Measurements from ENCODE around the gene MEIS2.

The MEIS2 gene

DNA sequence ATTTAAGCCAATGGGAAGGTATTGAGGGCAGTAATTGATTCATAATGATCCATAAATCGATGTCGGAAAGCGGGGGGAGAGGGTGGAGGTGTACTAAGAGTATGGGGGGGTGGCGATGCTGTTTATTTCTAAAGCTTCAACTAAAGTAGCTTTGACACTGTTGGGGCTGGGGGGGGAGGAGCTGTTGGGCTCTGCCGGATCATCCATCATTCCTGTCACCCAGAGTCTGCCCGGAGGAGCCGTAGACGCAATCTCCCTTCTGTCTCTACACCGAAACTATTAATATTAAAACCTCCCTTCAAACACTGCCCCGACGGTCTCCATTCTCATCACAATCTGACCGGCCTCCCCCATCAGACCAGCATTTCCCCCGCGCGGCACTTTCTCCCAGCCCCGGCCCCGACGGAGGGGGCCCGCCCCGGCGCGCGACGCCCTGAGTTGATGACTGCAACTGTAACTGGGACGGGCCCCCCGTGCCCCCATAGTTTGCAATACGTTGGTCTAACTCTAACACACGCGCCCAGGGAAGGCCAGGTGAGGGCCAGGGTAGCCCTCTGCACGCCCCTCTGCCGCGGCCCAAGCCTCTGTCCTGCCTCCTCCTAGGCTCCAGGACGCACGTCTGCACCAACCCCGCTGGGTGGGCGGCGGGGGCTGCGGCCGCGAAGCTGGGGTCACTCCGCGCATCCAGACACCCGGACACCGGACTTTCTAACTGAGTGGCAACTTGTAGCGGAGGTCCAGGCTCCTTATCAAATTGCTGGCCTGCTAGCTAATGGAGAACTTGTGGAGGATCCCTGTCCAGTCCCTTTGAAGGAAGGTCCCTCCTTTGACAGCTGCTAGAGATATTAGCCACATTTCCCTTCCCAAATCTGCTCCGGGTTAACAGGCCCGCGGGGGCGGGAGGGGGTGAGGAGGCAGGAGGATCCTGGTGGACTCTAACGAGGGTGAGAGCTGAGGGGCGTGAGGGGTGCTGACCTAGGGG is 212.0 kb downstream of the MEIS2 start:
- CTCF ChIA-PET, result interaction anchor here (1.8 kb wide), 1 partner anchor 10 kb away, joined by 4 read pairs; no protein-coding TSS in a partner anchor
- DNase-seq (ENCODE audit: extremely low spot score), result no peak
- POLR2A ChIA-PET, result no interaction called here
- TF ChIP-seq, protein P1, sequence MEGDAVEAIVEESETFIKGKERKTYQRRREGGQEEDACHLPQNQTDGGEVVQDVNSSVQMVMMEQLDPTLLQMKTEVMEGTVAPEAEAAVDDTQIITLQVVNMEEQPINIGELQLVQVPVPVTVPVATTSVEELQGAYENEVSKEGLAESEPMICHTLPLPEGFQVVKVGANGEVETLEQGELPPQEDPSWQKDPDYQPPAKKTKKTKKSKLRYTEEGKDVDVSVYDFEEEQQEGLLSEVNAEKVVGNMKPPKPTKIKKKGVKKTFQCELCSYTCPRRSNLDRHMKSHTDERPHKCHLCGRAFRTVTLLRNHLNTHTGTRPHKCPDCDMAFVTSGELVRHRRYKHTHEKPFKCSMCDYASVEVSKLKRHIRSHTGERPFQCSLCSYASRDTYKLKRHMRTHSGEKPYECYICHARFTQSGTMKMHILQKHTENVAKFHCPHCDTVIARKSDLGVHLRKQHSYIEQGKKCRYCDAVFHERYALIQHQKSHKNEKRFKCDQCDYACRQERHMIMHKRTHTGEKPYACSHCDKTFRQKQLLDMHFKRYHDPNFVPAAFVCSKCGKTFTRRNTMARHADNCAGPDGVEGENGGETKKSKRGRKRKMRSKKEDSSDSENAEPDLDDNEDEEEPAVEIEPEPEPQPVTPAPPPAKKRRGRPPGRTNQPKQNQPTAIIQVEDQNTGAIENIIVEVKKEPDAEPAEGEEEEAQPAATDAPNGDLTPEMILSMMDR (IDR thresholded peaks at IDR 0.05; ENCODE audit: control extremely low read depth, extremely low read depth, low read depth, missing control alignments), result no peak

DNA sequence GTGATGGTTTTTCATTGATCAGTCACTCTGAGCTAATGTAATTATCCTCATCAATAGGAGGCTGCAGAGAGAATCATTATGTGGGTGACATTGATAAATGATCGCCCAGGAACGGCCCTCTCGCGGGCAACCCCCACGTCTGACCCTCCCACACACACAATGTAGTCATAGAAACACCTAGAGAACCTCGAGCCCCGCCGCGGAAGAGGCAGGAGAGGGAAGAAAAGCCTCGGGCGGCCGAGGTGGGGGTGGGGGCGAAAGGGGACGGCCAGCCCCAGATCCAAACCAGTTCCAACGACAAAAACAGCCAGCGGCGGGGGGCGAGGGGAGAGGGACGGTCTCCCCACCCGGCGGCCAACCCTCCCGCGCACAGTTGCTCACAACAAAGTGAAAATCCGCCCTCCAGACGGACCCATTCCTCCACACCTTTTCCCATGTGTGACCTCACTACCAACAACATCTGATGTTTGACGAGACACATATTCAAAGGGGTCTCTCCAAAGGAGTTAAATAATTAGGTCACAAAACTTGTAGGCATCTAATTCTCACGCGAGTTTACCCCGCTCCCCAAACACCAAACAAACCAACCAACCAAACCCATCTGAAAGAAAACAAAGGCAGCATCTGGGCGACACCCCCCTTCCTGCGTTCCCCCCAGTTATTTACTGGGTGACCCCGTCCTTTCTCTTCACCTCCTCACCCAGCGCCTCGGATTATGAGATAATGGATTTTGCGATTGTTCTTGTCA is 213.0 kb downstream of the MEIS2 start:
- ChIA-PET POLR2A (no interaction called here), CTCF (interaction anchor here (1.8 kb wide), 1 partner anchor 9 kb away, joined by 4 read pairs; no protein-coding TSS in a partner anchor)
- no peak for DNase-seq (ENCODE audit: extremely low spot score)
- TF ChIP-seq, protein P1 (IDR thresholded peaks at IDR 0.05; ENCODE audit: control extremely low read depth, extremely low read depth, low read depth, missing control alignments), result no peak

DNA sequence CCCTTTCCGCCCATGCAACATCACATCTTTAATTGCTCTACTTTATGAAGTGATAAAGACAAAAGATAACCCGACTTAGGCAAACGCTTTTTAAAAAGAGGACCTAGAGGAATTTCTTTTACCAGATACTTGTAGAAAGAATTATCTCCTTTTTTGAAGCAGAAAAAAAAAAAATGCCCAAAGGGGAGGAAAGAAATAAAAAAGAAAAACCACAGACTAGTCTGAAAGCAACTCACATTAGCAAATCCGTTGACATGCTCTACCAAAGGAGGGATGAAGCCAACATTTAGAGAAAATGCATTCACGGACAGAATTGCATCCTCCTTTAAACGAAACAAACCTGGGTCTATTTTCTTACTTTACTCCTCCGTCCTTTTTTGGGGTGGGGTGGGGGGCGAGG is 213.6 kb downstream of the MEIS2 start:
- CTCF ChIA-PET, result no interaction called here
- DNase-seq (ENCODE audit: extremely low spot score), result no peak
- POLR2A ChIA-PET, result no interaction called here
- TF ChIP-seq, protein P1 (IDR thresholded peaks at IDR 0.05; ENCODE audit: control extremely low read depth, extremely low read depth, low read depth, missing control alignments), result no peak

DNA sequence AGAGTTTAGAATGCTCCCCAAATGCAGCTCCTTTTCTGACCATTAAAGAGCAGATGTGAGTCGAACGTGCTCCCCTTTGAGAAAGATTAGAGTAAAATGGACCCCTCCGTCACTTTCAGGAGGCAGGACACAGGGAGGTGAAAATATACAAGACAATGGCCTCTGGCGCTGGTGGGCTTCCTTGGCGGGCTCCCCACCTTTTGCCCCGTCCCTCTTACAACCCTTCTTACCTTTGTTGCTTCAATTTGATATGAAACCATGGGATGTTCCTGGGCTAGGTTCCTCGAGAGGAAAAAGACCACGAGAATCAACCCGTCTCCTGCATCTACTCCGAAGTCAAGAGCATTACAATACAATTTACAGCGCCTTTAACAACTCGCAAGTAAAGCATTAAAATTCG is 214.2 kb downstream of the MEIS2 start:
- ChIA-PET POLR2A (no interaction called here), CTCF (interaction anchor here (0.9 kb wide), 1 partner anchor 11 kb away, joined by 3 read pairs; no protein-coding TSS in a partner anchor)
- TF ChIP-seq, protein P1 (IDR thresholded peaks at IDR 0.05; ENCODE audit: control extremely low read depth, extremely low read depth, low read depth, missing control alignments), result no peak
- DNase-seq (ENCODE audit: extremely low spot score), result no peak

DNA sequence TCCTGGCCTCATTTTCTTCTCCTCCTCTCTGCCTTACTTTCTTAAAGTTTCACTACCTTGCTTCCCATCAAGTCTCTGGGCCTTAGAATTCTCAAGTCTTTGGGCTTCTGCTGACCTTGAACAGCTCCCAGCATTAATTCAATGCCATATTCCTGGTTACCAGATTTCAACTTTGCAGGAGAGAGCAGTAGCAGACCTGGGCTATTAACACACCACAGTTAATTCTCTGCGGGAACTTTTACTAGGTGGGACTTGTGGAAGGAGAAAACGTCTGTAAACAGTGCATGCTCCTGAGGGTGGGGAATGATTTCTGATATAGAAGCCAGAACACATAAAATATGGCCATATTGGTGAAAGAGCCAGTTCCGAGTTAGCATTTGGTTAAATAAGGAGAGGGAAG is 214.6 kb downstream of the MEIS2 start:
- CTCF ChIA-PET, result interaction anchor here (0.9 kb wide), 1 partner anchor 11 kb away, joined by 3 read pairs; no protein-coding TSS in a partner anchor
- TF ChIP-seq, protein P1 (IDR thresholded peaks at IDR 0.05; ENCODE audit: control extremely low read depth, extremely low read depth, low read depth, missing control alignments), result no peak
- POLR2A ChIA-PET, result no interaction called here
- DNase-seq (ENCODE audit: extremely low spot score), result no peak

DNA sequence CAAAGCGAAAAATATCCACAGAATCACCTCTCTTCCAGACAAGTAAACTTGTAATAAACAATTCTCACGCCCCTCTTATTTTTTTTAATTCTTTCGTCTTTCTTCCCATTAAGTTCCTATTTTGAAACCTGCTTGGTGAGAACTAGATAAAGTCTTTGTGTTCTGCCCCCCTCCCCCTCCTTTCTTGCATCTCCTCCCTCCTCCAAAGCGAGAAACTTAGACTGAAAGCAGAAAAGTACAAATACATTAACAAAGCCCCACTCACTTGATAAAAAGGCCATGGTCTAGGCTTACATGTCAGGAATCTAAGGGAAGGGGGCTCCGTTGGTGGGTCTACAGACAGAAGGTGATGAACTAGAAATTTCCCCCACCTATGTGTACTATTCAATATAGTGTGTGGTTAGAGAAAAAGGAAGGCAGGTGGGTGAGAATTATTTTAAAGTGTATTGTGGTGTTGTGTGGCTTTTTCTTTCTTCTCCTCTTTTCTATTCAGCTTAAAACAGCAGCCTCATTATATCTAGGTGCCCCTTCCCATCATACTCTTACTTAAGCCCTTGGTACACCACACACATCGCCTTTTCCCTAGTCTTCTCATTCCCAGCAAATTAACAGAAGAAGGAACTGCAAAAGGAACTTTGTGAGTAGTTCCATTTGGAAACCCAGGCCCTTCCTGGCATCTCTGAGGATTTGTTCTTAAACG is 215.3 kb downstream of the MEIS2 start:
- ChIA-PET POLR2A (no interaction called here), CTCF (interaction anchor here (1.7 to 2.4 kb wide), 4 partner anchors 10 to 996 kb away, joined by 6 to 18 read pairs (median 10); no protein-coding TSS in a partner anchor)
- TF ChIP-seq, protein P1 (IDR thresholded peaks at IDR 0.05; ENCODE audit: control extremely low read depth, extremely low read depth, low read depth, missing control alignments), result no peak
- no peak for DNase-seq (ENCODE audit: extremely low spot score)

Measured in GM10248 (cell line).